PC-3 (cell line): ENCODE results near the gene POLR2C. TPM values are rescaled to one million over a fixed set of nuclear protein-coding genes. Genes with fewer than 3 reads are reported as not detected.

ENCODE experiments used
- ATAC-seq: fragments of 200-7000 bp; cut with Tn5 transposase; 2 replicates; pipeline ENCODE4 v1.9.1; 2020; ENCODE audit warnings: mild to moderate bottlenecking, moderate library complexity
- BruUV-seq: library from RNA; stranded (reverse); fragments of 400-500 nt; replicated peaks from 2 replicates; lab custom pipeline; 2021; lab: Mats Ljungman, UMichigan
- CTCF ChIA-PET: fragments of 300-600 bp; sonication (Branson Sonifier 250); formaldehyde crosslinking; loops from one replicate; lab custom pipeline; 2022; ENCODE audit warnings: antibody characterized with exemption; lab: Charles Lee
- POLR2A ChIA-PET: fragments of 300-600 bp; sonication (Branson Sonifier 250); formaldehyde crosslinking; loops from one replicate; lab custom pipeline; 2022; ENCODE audit warnings: antibody characterized with exemption; ENCODE audit not compliant: unreplicated experiment; lab: Charles Lee
- DNase-seq: peaks from one replicate; pipeline ENCODE4 v3.0.0-alpha.2; 2015
- H2AFZ ChIP-seq: fragments of 300-600 bp; sonication (generic); 2 replicates; pipeline ENCODE4 v1.6.0; 2016; ENCODE audit warnings: antibody characterized with exemption, low read length
- H3F3A ChIP-seq: fragments of 300-600 bp; sonication (generic); one replicate; pipeline ENCODE4 v1.6.0; 2017; ENCODE audit warnings: antibody characterized with exemption, low read length, control low read depth, mild to moderate bottlenecking; ENCODE audit not compliant: unreplicated experiment
- H3K27ac ChIP-seq: fragments of 300-600 bp; sonication (generic); 2 replicates; pipeline ENCODE4 v1.5.1; 2016; ENCODE audit warnings: mild to moderate bottlenecking, low read length
- H3K27me3 ChIP-seq: fragments of 300-600 bp; sonication (generic); 2 replicates; pipeline ENCODE4 v1.6.1; 2016; ENCODE audit warnings: low read length, mixed read lengths
- H3K36me3 ChIP-seq: fragments of 300-600 bp; sonication (generic); 2 replicates; pipeline ENCODE4 v1.6.1; 2016; ENCODE audit warnings: low read depth, mixed run types, low read length, mixed read lengths
- H3K4me1 ChIP-seq: fragments of 300-600 bp; sonication (generic); 2 replicates; pipeline ENCODE4 v1.5.1; 2016; ENCODE audit warnings: low read length; ENCODE audit not compliant: insufficient read depth
- H3K4me2 ChIP-seq: fragments of 300-600 bp; sonication (generic); 2 replicates; pipeline ENCODE4 v1.6.0; 2016; ENCODE audit warnings: low read length
- H3K4me3 ChIP-seq: fragments of 300-600 bp; sonication (generic); 2 replicates; pipeline ENCODE4 v1.5.1; 2016; ENCODE audit warnings: mild to moderate bottlenecking, low read length, mixed read lengths
- H3K79me2 ChIP-seq: fragments of 300-600 bp; sonication (generic); 2 replicates; pipeline ENCODE4 v1.6.1; 2017; ENCODE audit warnings: low read length, mixed read lengths
- H3K9ac ChIP-seq: fragments of 300-600 bp; sonication (generic); 2 replicates; pipeline ENCODE4 v1.6.0; 2016; ENCODE audit warnings: mild to moderate bottlenecking, low read length
- H3K9me2 ChIP-seq: fragments of 300-600 bp; sonication (generic); replicated peaks from 2 replicates; pipeline ENCODE4 v1.6.1; 2016; ENCODE audit warnings: mixed run types, low read length, mixed read lengths
- H3K9me3 ChIP-seq: fragments of 300-600 bp; sonication (generic); 2 replicates; pipeline ENCODE4 v1.6.1; 2016; ENCODE audit warnings: low read length, mixed read lengths
- H4K20me1 ChIP-seq: fragments of 300-600 bp; sonication (generic); 2 replicates; pipeline ENCODE4 v1.6.1; 2016; ENCODE audit warnings: low read length, mixed read lengths
- EZH2 ChIP-seq: fragments of 300-600 bp; sonication (generic); IDR thresholded peaks from one replicate; pipeline ENCODE4 v1.6.1; 2017; ENCODE audit warnings: antibody characterized with exemption, mild to moderate bottlenecking, low read length; ENCODE audit not compliant: unreplicated experiment
- EZH2phosphoT487 ChIP-seq: fragments of 300-600 bp; sonication (generic); IDR thresholded peaks from 2 replicates; pipeline ENCODE4 v1.6.1; 2018; ENCODE audit warnings: mild to moderate bottlenecking, antibody characterized with exemption, low read length, borderline replicate concordance
- intact Hi-C: fragments of 100-400 bp; cut with micrococcal nuclease; formaldehyde crosslinking; loops from 2 replicates; pipeline ENCODE4 v1.9.0; 2023
- total RNA-seq: library from RNA; depleted of rRNA; stranded (reverse); fragments of >200 nt; gene quantifications from 2 replicates; pipeline ENCODE4 v1.2.3, GENCODE V29; 2014
- TF ChIP-seq, protein P1 (sequence below): fragments of 300-600 bp; sonication (generic); conservative IDR thresholded peaks from 2 replicates; pipeline ENCODE4 v1.5.1; 2017; ENCODE audit warnings: antibody characterized with exemption, low read depth, mild to moderate bottlenecking, low read length

Gene POLR2C
- total RNA-seq, 1 experiment from 2014 or later = 114 TPM

DNA sequence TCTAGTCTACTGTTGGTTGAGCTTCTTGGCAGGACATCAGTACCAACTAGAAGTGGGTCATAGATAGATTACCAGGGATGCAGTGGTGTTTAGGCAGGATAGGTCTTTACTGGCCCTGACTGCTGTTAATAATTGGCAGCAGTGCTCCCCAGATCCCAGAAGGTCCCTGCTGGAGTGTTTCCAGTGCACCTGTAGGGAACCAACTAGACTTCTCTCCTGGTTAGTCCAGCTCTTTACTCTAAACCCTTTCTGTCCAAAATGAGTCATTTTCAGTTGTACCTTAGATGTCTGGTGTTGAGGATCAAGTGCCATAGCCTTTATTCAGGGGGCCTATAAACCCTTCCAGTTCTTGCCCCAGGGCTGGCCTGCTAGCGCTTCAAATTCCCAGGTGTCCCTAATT, 8.7 kb downstream of the POLR2C start:
- CTCF ChIA-PET = no interaction called here
- TF ChIP-seq, protein P1, sequence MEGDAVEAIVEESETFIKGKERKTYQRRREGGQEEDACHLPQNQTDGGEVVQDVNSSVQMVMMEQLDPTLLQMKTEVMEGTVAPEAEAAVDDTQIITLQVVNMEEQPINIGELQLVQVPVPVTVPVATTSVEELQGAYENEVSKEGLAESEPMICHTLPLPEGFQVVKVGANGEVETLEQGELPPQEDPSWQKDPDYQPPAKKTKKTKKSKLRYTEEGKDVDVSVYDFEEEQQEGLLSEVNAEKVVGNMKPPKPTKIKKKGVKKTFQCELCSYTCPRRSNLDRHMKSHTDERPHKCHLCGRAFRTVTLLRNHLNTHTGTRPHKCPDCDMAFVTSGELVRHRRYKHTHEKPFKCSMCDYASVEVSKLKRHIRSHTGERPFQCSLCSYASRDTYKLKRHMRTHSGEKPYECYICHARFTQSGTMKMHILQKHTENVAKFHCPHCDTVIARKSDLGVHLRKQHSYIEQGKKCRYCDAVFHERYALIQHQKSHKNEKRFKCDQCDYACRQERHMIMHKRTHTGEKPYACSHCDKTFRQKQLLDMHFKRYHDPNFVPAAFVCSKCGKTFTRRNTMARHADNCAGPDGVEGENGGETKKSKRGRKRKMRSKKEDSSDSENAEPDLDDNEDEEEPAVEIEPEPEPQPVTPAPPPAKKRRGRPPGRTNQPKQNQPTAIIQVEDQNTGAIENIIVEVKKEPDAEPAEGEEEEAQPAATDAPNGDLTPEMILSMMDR = no peak
- TF ChIP-seq EZH2 (no peak), EZH2phosphoT487 (no peak)
- no peaks in the 10 kb centered on the region for H3K9me2 ChIP-seq
- no peaks in the 10 kb centered on the region for H3K79me2 ChIP-seq
- intact Hi-C loops = no loop called here
- no peak overlapping the region for H3K9ac ChIP-seq
- ATAC-seq (no peak), DNase-seq (no peak)
- no peaks in the 10 kb centered on the region for H3K4me1 ChIP-seq
- no peak overlapping the region for H3K27ac ChIP-seq
- BruUV-seq = no TSS peak
- no peaks in the 10 kb centered on the region for H3K27me3 ChIP-seq
- H3K36me3 ChIP-seq = peaks cover 34% of the 10 kb centered on the region; the same call in 1 of the 2 replicates
- H3K9me3 ChIP-seq = no peaks in the 10 kb centered on the region
- H3K4me3 ChIP-seq = no peak overlapping the region
- POLR2A ChIA-PET = no interaction called here
- H3K4me2 ChIP-seq = no peak overlapping the region
- no peak overlapping the region for H2AFZ ChIP-seq
- no peaks in the 10 kb centered on the region for H4K20me1 ChIP-seq
- no peaks in the 10 kb centered on the region for H3F3A ChIP-seq

DNA sequence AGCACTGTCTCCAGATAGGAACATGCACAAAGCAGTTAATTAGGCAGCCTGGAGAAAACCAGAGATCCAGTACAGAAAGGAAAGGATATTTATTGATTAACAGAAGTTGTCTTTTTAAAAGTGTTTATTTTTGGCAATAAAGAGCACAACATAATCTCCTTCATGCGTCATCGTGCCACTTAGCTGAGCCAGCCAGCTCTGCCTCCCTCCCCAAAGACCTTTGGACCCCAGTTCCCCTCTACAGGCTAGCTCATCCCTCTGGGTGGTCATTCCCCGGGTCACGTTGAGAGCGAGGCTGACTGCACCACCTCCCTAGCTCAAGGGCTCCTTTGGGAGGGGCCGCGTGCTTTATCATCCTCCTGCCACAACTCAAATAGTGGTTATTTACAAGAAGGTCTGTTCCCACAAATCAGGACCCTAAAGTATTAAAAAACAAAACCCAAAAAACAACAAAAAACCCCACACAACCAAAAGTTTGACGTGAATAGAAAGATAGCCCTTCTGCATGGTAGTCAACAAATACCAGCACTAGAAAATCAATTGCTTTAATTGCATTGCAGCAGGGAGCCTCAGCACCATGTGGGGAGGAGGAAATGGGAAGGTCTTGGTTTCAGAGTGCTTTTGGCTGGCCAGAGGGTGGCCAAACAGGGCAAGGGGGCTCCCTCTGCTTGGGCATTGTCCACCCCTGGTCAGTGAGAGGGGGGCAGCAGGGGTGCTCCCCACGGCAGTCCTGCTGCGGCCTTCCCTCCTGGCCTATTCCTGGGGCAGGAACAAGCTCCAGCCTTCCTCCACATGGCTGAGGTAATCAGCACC, 9.6 kb downstream of the POLR2C start:
- Histone ChIP-seq H3F3A (no peaks in the 10 kb centered on the region), H4K20me1 (no peaks in the 10 kb centered on the region), H3K27ac (no peak overlapping the region), H3K4me1 (no peaks in the 10 kb centered on the region), H3K9me2 (no peaks in the 10 kb centered on the region), H3K4me2 (no peak overlapping the region), H2AFZ (no peak overlapping the region), H3K9ac (no peak overlapping the region), H3K79me2 (no peaks in the 10 kb centered on the region), H3K9me3 (no peaks in the 10 kb centered on the region), H3K36me3 (peaks cover 30% of the 10 kb centered on the region; the same call in 1 of the 2 replicates), H3K4me3 (no peak overlapping the region), H3K27me3 (no peaks in the 10 kb centered on the region)
- TF ChIP-seq, protein P1 = no peak
- TF ChIP-seq EZH2phosphoT487 = no peak
- TF ChIP-seq EZH2 = no peak
- CTCF ChIA-PET = no interaction called here
- POLR2A ChIA-PET = interaction anchor here (0.7 kb wide), 1 partner anchor 40 kb away, joined by 4 read pairs; no protein-coding TSS in a partner anchor
- no peak for ATAC-seq
- DNase-seq = no peak
- no TSS peak for BruUV-seq
- intact Hi-C loops = no loop called here

DNA sequence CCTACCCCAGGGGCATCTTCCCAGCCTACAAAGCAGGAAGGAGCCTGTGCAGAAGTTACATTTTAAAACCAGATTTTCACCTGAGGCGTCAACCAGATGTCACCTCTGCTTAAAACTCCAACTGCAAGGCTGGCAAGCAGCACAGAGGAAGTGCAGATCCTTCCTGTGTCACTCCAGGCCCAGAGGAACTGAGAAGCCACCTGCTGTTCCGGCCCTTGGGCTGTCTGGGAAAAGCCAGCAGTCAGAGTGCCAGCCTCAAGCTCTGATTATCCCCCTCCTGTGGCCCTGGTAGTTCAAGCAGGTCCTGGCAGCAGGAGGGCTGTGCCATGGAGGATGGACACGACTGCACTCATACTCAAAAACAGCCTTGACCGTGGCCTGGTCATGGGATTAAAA, 10.2 kb downstream of the POLR2C start:
- H3K4me2 ChIP-seq = no peak overlapping the region
- H3K79me2 ChIP-seq = no peaks in the 10 kb centered on the region
- H3F3A ChIP-seq = no peaks in the 10 kb centered on the region
- POLR2A ChIA-PET = interaction anchor here (0.7 kb wide), 1 partner anchor 40 kb away, joined by 4 read pairs; no protein-coding TSS in a partner anchor
- no peaks in the 10 kb centered on the region for H3K4me1 ChIP-seq
- intact Hi-C loops = no loop called here
- H3K9me3 ChIP-seq = no peaks in the 10 kb centered on the region
- no peaks in the 10 kb centered on the region for H4K20me1 ChIP-seq
- DNase-seq = no peak
- TF ChIP-seq, protein P1 = no peak
- no peak for TF ChIP-seq EZH2
- TF ChIP-seq EZH2phosphoT487 = no peak
- H3K36me3 ChIP-seq = peaks cover 30% of the 10 kb centered on the region; the same call in 1 of the 2 replicates
- H3K27me3 ChIP-seq = no peaks in the 10 kb centered on the region
- no peak overlapping the region for H2AFZ ChIP-seq
- H3K27ac ChIP-seq = no peak overlapping the region
- H3K9me2 ChIP-seq = no peaks in the 10 kb centered on the region
- peak; percentile 31 for ATAC-seq
- H3K9ac ChIP-seq = no peak overlapping the region
- BruUV-seq = no TSS peak
- no peak overlapping the region for H3K4me3 ChIP-seq
- CTCF ChIA-PET = no interaction called here
